A549 (cell line): ENCODE measurements around the gene ZBTB20.

Experiments used
- ATOH8 ChIP-seq: fragments of 250-450 bp; sonication (Bioruptor Pico); IDR thresholded peaks from 2 replicates; pipeline ENCODE4 v1.5.0; 2020; ENCODE audit warnings: low read depth, mild to moderate bottlenecking, moderate library complexity
- CBX2 ChIP-seq: fragments of 200-600 bp; sonication (generic); IDR thresholded peaks from 2 replicates; pipeline ENCODE4 v1.6.1; 2016; ENCODE audit warnings: low read depth, mild to moderate bottlenecking, borderline replicate concordance
- CTCF ChIP-seq: fragments of >200 bp; sonication (Bioruptor Twin); formaldehyde crosslinking; IDR thresholded peaks from 3 replicates; pipeline ENCODE4 v1.5.1; 2016
- EP300 ChIP-seq, 2 experiments: fragments of >200 bp; sonication (Bioruptor Twin); formaldehyde crosslinking; IDR thresholded peaks; 2 replicates in 1 of 2; 3 replicates in 1 of 2; pipeline ENCODE4 v1.6.1; 2016 to 2017
- JUNB ChIP-seq: fragments of >200 bp; sonication (Bioruptor Twin); formaldehyde crosslinking; IDR thresholded peaks from 2 replicates; pipeline ENCODE4 v1.6.1; 2016

- no peak for TF ChIP-seq CBX2
- no peak for TF ChIP-seq EP300 (IDR thresholded peaks at IDR 0.05)
- no peak for TF ChIP-seq ATOH8
- no peak for TF ChIP-seq CTCF
- TF ChIP-seq JUNB: no peak
Measured at GRCh38 chr3:114384558-114384903, 762.6 kb downstream of the ZBTB20 start.
